NCI-H1092 treated with DMSO at 0.1 percent for 48 hours (cell line): ENCODE results near the gene PTGFRN.
"Not testable (repeated sequence)": the region's sequence is repeated elsewhere in the genome, so short reads cannot be mapped to it uniquely, and the experiment has no call there.

Experiments
- DNase-seq: peaks from one replicate; lab custom pipeline; 2025; lab: John Stamatoyannopoulos, UW

The PTGFRN gene

GRCh38 chr1:116971965-116972673, 62.4 kb downstream of the PTGFRN start:
- no peak for DNase-seq

GRCh38 chr1:116972674-116973030, 62.9 kb downstream of the PTGFRN start:
- DNase-seq, result no peak

- not testable (repeated sequence) for DNase-seq
Observed at GRCh38 chr1:116980309-116980708, 70.6 kb downstream of the PTGFRN start.

- DNase-seq, result no peak
Observed at GRCh38 chr1:116981521-116982037, 71.9 kb downstream of the PTGFRN start.

- no peak for DNase-seq
Observed at GRCh38 chr1:116982319-116983004, 72.7 kb downstream of the PTGFRN start.

GRCh38 chr1:116983112-116983511, 73.4 kb downstream of the PTGFRN start:
- no peak for DNase-seq

- DNase-seq, result no peak
Observed at GRCh38 chr1:116983678-116984077, 74.0 kb downstream of the PTGFRN start.

GRCh38 chr1:116984406-116985160, 74.9 kb downstream of the PTGFRN start:
- DNase-seq, result no peak

GRCh38 chr1:116986421-116987255, 76.9 kb downstream of the PTGFRN start:
- no peak for DNase-seq

GRCh38 chr1:116987256-116987555, 77.5 kb downstream of the PTGFRN start:
- no peak for DNase-seq

GRCh38 chr1:116988248-116988647, 78.5 kb downstream of the PTGFRN start:
- DNase-seq, result no peak

GRCh38 chr1:116988908-116989307, 79.2 kb downstream of the PTGFRN start:
- no peak for DNase-seq

- DNase-seq, result no peak
Observed at GRCh38 chr1:116989835-116990234, 80.1 kb downstream of the PTGFRN start.

GRCh38 chr1:116990612-116991151, 81.0 kb downstream of the PTGFRN start:
- DNase-seq, result no peak

- DNase-seq, result no peak
Observed at GRCh38 chr1:116991171-116991845, 81.6 kb downstream of the PTGFRN start.

- no peak for DNase-seq
Observed at GRCh38 chr1:116991918-116992317, 82.2 kb downstream of the PTGFRN start.

GRCh38 chr1:116993286-116993685, 83.6 kb downstream of the PTGFRN start:
- DNase-seq, result no peak

- DNase-seq, result no peak
Observed at GRCh38 chr1:116994411-116994810, 84.7 kb downstream of the PTGFRN start.

- DNase-seq, result no peak
Observed at GRCh38 chr1:116997066-116997465, 87.3 kb downstream of the PTGFRN start.

GRCh38 chr1:116997636-116998035, 87.9 kb downstream of the PTGFRN start:
- DNase-seq, result no peak

- DNase-seq, result no peak
Observed at GRCh38 chr1:116999596-116999995, 89.9 kb downstream of the PTGFRN start.
